Tibial nerve (tissue), 4 donors: ENCODE measurements around the gene CDHR5. TPM values are rescaled to one million over a fixed set of nuclear protein-coding genes. Genes with fewer than 3 reads are reported as not detected.

Experiments used
- DNase-seq, 2 donors: peaks; one replicate each; pipeline ENCODE4 v3.0.0-alpha.2; 2019; ENCODE audit warnings: low spot score in 2 of 2
- H3K27ac ChIP-seq, 4 donors: fragments of 200-600 bp; sonication (generic) in 3 of 4; one replicate each; pipeline ENCODE4 v1.5.1; 2017 to 2019; ENCODE audit warnings: mild to moderate bottlenecking in 1 of 4
- H3K27me3 ChIP-seq, 2 donors: fragments of 200-600 bp; sonication (generic) in 1 of 2; one replicate each; pipeline versions ENCODE4 v1.5.1 to v1.6.0; 2017 to 2019
- H3K36me3 ChIP-seq, 3 donors: fragments of 200-600 bp; sonication (generic); one replicate each; pipeline ENCODE4 v1.5.1; 2018 to 2019
- H3K4me1 ChIP-seq, 4 donors: fragments of 200-600 bp; sonication (generic) in 3 of 4; one replicate each; pipeline ENCODE4 v1.5.1; 2017 to 2019
- H3K4me3 ChIP-seq, 4 donors: fragments of 200-600 bp; sonication (generic) in 3 of 4; one replicate each; pipeline ENCODE4 v1.5.1; 2017 to 2019; ENCODE audit warnings: mild to moderate bottlenecking in 1 of 4, moderate library complexity in 1 of 4
- H3K9me3 ChIP-seq, 4 donors: fragments of 200-600 bp; sonication (generic) in 3 of 4; one replicate each; pipeline ENCODE4 v1.5.1; 2017 to 2019
- EP300 ChIP-seq, 2 donors: sonication (generic); formaldehyde crosslinking; IDR thresholded peaks; one replicate each; pipeline ENCODE4 v1.6.1; 2017; ENCODE audit warnings: antibody characterized with exemption in 2 of 2, mild to moderate bottlenecking in 1 of 2
- POLR2A ChIP-seq, 2 donors: fragments of 450-650 bp; IDR thresholded peaks; one replicate each; pipeline ENCODE4 v1.6.1; 2017; ENCODE audit warnings: antibody characterized with exemption in 2 of 2, mild to moderate bottlenecking in 2 of 2, moderate library complexity in 2 of 2
- WGBS, 2 donors: methylation state at CpG; one replicate each; pipeline ENCODE4 v1.1.5; 2018; 5-methylcytosine and 5-hydroxymethylcytosine counted together
- total RNA-seq, 4 donors: library from RNA; depleted of rRNA; stranded (reverse); fragments of >200 nt; gene quantifications; one replicate each; pipeline ENCODE4 v1.1.0, GENCODE V29; 2016
- TF ChIP-seq, protein P1 (sequence below), 5 experiments: fragments of 200-600 bp in 3 of 5; fragments of 450-650 bp in 2 of 5; sonication (generic) in 3 of 5; IDR thresholded peaks; one replicate each; pipeline ENCODE4 v1.5.1; 2016 to 2019; ENCODE audit warnings: antibody characterized with exemption in 5 of 5, mild to moderate bottlenecking in 3 of 5, moderate library complexity in 2 of 5

CDHR5 gene
- total RNA-seq, 4 donors from 2014 or later: not detected

DNA sequence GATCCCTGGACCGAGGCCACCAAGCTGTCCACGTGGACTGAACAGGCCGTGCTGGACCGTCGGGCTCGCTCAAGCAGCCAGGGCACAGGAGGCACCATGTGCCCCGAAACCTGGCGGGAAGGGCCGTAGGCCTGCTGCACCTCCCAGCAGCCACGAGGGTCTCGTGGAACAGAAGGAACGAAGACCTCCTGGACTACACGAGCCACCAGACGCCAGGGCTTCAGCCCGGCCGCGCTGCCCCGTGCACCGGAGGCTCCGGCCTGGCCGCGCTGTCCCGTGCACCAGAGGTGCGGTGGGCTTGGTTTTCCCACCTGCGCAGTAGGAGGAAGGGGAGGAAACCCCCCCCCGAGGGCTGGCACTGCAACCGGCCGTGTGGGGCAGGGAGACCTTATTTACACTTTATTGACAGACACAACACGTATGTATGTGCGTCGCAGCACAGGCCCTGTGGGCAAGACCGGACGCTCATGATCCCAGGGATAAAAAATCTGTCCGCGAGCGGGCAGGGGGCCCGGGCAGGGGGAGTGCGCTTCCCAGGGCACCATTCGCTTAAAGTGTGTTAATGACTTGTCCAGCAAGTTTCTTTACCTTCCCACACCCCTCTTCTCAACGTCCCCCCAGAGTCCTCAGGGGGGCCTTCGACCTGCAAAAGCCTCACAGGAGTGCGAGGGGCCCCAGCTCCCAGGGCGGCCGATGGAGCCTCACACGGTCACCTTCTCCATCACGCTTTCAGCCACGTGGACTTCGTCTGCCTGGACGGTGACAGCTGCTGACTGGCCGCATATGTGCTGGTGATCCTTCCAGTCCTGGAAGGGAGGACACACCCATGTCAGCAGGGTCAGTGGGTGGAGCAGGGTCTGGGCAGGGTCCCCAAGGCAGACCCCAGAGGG, 19.3 kb upstream of the CDHR5 start:
- WGBS, 2 donors: 87% methylated on average over 45 to 50 of the region's 50 CpGs
- Histone ChIP-seq H3K27me3 (peaks cover 0 to 6% of the 10 kb centered on the region in 2 donors), H3K36me3 (peaks cover 0 to 73% (median 4%) of the 10 kb centered on the region in 3 donors), H3K4me3 (no peak overlapping the region), H3K27ac (no peak overlapping the region), H3K9me3 (no peaks in the 10 kb centered on the region), H3K4me1 (peaks cover 0 to 14% (median 1%) of the 10 kb centered on the region in 4 donors)
- DNase-seq: no peak
- TF ChIP-seq, protein P1, sequence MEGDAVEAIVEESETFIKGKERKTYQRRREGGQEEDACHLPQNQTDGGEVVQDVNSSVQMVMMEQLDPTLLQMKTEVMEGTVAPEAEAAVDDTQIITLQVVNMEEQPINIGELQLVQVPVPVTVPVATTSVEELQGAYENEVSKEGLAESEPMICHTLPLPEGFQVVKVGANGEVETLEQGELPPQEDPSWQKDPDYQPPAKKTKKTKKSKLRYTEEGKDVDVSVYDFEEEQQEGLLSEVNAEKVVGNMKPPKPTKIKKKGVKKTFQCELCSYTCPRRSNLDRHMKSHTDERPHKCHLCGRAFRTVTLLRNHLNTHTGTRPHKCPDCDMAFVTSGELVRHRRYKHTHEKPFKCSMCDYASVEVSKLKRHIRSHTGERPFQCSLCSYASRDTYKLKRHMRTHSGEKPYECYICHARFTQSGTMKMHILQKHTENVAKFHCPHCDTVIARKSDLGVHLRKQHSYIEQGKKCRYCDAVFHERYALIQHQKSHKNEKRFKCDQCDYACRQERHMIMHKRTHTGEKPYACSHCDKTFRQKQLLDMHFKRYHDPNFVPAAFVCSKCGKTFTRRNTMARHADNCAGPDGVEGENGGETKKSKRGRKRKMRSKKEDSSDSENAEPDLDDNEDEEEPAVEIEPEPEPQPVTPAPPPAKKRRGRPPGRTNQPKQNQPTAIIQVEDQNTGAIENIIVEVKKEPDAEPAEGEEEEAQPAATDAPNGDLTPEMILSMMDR (IDR thresholded peaks at IDR 0.05): no peak
- TF ChIP-seq EP300 (IDR thresholded peaks at IDR 0.05) (no peak), POLR2A (IDR thresholded peaks at IDR 0.05) (no peak)

DNA sequence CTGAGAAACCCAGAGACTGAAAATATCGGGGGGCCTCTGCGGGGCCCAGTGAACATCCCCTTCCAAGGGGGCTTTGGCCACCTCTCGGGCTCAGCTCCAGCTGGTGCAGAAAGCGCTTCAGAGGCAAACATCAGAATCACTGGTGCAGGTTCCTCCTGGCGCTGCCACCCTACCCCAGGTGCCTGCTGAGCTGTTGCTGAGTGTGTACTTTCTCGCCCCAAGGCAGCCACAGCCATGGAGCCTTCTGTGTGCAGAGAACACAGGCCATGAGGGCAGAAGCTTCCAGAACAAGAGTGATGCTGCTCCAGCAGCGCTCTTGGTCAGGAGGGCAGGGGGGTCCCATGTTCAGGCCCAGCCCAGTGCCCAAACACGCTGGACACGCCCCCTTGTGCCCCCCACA, 18.6 kb upstream of the CDHR5 start:
- peaks cover 0 to 21% (median 7%) of the 10 kb centered on the region in 4 donors for H3K4me1 ChIP-seq
- TF ChIP-seq EP300 (IDR thresholded peaks at IDR 0.05): no peak
- TF ChIP-seq, protein P1 (IDR thresholded peaks at IDR 0.05): no peak
- no peak for TF ChIP-seq POLR2A (IDR thresholded peaks at IDR 0.05)
- WGBS, 2 donors: 92% methylated on average over 6 to 9 of the region's 9 CpGs
- H3K4me3 ChIP-seq: no peak overlapping the region
- no peaks in the 10 kb centered on the region for H3K9me3 ChIP-seq
- peaks cover 0 to 13% of the 10 kb centered on the region in 2 donors for H3K27me3 ChIP-seq
- peaks cover 0 to 73% (median 4%) of the 10 kb centered on the region in 3 donors for H3K36me3 ChIP-seq
- no peak overlapping the region for H3K27ac ChIP-seq
- DNase-seq: no peak

DNA sequence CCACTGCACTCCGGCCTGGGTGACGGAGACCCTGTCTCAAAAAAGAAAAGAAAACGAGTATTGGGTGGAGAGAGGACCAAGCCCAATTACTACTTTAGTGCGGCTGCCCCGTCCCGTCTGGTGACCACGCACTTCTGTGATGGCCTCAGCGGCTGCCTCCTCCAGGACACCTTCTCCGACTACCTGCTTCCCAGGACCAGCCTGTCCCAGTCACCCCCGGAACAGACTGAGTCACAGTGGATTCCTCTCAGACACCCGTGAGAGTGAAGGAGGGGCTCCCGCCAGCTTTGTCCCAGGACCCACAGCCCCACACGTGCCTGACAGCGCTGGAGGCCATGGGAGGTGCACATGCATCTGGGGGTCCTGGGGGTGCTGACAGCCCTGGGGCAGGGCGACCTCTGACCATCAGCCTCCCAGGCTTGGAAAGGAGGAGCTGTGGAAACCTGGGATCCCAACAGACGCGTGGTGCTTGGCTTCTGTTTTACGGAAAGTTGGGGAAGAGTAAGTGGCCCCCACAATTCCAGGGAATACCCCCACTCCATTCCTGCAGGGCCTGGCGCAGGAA, 17.1 kb upstream of the CDHR5 start:
- peaks cover 0 to 25% of the 10 kb centered on the region in 2 donors for H3K27me3 ChIP-seq
- peaks cover 0 to 62% (median 4%) of the 10 kb centered on the region in 3 donors for H3K36me3 ChIP-seq
- TF ChIP-seq, protein P1 (IDR thresholded peaks at IDR 0.05): no peak
- no peak for TF ChIP-seq POLR2A (IDR thresholded peaks at IDR 0.05)
- no peak for TF ChIP-seq EP300 (IDR thresholded peaks at IDR 0.05)
- 86 to 88% methylated on average over 19 of the region's 19 CpGs for WGBS, 2 donors
- H3K27ac ChIP-seq: no peak overlapping the region
- H3K4me3 ChIP-seq: no peak overlapping the region
- no peaks in the 10 kb centered on the region for H3K9me3 ChIP-seq
- peaks cover 0 to 36% (median 17%) of the 10 kb centered on the region in 4 donors for H3K4me1 ChIP-seq
- no peak for DNase-seq

DNA sequence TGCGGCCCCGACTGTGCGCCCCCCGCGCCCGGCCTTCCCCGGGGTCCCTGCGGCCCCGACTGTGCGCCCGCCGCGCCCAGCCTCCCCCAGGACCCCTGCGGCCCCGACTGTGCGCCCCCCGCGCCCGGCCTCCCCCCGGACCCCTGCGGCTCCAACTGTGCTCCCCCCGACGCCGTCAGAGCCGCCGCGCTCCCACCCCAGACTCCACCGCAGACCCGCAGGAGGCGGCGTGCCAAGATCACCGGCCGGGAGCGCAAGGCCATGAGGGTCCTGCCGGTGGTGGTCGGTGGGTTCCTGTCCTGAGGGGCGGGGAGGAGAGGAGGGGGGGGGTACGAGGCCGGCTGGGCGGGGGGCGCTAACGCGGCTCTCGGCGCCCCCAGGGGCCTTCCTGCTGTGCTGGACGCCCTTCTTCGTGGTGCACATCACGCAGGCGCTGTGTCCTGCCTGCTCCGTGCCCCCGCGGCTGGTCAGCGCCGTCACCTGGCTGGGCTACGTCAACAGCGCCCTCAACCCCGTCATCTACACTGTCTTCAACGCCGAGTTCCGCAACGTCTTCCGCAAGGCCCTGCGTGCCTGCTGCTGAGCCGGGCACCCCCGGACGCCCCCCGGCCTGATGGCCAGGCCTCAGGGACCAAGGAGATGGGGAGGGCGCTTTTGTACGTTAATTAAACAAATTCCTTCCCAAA, 15.4 kb upstream of the CDHR5 start:
- no peak for DNase-seq
- Histone ChIP-seq H3K9me3 (no peaks in the 10 kb centered on the region), H3K36me3 (peaks cover 0 to 48% (median 4%) of the 10 kb centered on the region in 3 donors), H3K4me3 (no peak overlapping the region), H3K27ac (no peak overlapping the region), H3K4me1 (peaks cover 0 to 44% (median 20%) of the 10 kb centered on the region in 4 donors), H3K27me3 (peaks cover 0 to 36% of the 10 kb centered on the region in 2 donors)
- 25 to 60% methylated on average over 10 to 31 of the region's 69 CpGs for WGBS, 2 donors
- TF ChIP-seq EP300 (IDR thresholded peaks at IDR 0.05) (no peak), POLR2A (IDR thresholded peaks at IDR 0.05) (no peak)
- TF ChIP-seq, protein P1 (IDR thresholded peaks at IDR 0.05): no peak
